LoVo (cell line): ENCODE data around the gene CRKL.
"Not testable (repeated sequence)": the region's sequence is repeated elsewhere in the genome, so short reads cannot be mapped to it uniquely, and the experiment has no call there.

ENCODE experiments used
- DNase-seq: peaks from one replicate; pipeline ENCODE4 v3.0.0-alpha.2; 2016; ENCODE audit warnings: low spot score

CRKL gene

DNA sequence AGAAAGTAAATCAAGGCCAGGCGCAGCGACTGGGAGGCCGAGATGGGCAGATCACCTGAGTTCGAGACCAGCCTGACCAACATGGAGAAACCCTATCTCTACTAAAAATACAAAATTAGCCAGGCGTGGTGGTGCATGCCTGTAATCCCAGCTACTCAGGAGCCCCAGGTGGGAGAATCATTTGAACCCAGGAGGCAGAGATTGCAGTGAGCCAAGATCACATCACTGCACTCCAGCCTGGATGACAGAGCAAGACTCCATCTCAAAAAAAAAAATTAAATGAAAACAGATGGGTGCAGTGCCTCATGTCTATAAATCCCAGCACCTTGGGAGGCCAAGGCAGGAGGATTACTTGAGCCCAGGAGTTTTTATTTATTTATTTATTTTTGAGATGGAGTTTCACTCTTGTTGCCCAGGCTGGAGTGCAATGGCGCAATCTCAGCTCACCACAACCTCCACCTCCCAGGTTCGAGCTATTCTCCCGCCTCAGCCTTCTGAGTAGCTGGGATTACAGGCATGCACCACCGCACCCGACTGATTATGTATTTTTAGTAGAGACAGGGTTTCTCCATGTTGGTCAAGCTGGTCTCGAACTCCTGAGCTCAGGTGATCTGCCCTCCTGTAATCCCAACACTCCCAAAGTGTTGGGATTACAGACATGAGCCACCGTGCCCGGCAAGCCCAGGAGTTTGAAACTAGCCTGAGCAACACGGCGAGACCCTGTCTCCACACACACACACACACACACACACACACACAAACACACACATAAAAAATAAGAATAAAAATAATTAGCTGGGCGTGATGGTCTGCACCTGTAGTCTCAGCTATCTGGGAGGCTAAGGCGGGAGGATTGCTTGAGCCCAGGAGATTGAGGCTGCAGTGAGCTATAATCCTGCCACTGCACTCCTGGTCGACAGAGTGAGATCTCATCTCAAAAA lies 15.8 kb upstream of the CRKL start:
- not testable (repeated sequence) for DNase-seq

DNA sequence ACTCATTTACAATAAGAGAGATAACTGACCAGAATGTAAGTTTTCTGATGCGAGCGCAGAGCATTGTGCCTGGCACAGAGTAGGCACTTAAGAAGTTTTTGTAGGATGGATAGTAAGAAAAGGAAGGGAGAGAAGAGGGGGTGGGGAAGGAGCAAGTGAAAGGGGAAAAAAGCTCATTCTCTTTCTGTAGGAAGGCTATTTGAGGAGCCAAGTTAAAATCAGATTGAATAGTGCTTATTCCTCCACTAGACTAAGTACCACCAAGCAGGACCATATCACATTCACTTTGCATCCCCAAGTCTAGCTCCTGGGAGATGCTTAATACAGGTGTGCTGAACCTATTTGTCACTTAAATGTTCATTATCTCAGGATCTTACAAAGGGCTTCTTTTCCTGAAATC lies 14.1 kb upstream of the CRKL start:
- no peak for DNase-seq

- peak; percentile 47 for DNase-seq
Measured at GRCh38 chr22:20904008-20904979, 12.9 kb upstream of the CRKL start.

- DNase-seq: no peak
Measured at GRCh38 chr22:20904980-20905355, 12.2 kb upstream of the CRKL start.

DNA sequence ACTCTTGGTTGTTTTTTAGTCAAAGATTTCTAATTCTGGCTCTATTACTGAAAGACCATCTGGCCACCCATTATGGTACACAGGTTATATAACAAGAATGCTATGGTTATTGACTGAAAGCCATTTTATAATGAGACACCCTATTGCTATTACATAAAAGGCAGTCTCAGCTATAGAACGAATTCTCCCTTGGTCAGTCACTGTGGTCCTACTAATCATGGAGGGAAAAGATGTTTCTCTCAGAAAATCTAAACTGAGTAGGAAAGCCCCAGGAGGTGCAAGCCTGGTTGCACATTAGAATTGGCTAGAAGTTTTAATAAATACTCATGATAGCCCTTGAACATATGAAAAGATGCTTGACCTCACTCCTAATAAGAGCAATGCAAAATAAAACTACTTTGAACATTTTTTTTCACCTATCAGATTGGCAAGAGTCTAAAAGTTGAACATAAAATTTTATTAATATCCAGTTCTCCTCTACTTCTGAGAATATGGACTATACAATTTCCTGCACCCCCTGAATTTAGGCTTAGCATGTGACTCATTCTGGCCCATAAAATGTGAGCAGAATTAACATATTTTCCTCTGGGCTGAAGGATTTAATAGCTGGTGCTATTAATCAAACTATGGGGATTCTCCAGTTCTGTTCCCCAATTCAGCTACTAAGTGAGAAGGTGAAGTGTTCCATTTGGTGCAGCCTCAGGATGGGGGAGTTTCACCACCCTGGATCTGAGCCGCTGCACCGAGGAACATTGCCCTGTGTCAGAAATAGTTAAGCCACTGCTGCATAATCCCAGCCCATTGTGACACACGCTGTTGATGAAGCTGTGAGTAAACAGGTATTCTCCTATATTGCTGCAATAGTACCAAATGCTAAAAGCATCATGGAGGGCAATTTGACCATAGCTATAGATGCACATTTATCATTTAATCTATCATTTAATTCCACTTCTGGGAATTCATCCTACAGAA lies 11.5 kb upstream of the CRKL start:
- DNase-seq: no peak

GRCh38 chr22:20906387-20906767 lies 10.8 kb upstream of the CRKL start:
- DNase-seq: no peak

DNA sequence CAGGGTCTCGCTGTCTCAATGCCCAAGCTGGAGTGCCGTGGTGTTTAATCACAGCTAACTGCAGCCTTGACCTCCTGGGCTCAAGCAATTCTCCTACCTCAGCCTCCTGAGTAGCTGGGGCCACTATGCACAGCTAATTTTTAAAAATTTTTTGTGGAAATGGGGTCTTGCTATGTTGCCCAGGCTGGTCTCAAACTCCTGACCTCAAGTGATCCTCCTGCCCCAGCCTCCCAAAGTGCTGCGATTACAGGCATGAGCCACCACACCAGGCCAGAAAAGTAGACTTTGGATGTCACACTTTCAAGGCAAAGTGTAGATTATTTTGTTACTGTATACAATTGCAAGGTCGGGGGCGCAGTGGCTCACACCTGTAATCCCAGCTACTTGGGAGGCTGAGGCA lies 8.5 kb upstream of the CRKL start:
- not testable (repeated sequence) for DNase-seq

DNA sequence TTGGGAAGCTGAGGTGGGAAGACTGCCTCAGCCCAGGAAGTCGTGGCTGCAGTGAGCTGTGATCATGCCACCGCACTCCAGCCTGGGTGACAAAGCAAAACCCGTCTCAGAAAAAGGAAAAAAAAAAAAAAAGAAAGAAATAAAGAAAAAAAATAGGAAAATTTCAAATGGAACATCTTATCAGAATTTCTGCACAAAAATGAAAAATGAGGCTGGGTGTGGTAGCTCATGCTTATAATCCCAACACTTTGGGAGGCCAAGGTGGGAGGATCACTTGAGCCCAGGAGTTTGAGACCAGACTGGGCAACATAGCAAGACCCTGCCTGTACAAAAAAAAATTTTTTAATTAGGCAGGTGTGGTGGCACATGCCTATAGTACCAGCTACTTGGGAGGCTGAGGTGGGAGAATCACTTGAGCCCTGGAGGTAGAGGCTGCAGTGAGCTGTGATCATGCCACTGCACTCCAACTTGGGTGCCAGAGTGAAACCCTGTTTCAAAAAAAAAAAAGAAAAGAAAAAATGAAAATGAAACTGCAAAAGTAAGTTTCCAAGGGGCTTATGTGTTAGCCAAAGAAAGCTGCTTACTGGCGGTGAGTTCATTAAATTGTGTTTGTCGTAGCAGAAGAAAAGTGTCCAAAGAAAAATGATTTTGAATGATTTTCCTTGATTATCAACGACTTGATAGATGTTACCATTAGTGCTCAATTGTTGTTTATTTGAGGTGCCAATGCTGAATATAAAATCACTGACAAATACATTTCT lies 7.5 kb upstream of the CRKL start:
- no peak for DNase-seq

DNA sequence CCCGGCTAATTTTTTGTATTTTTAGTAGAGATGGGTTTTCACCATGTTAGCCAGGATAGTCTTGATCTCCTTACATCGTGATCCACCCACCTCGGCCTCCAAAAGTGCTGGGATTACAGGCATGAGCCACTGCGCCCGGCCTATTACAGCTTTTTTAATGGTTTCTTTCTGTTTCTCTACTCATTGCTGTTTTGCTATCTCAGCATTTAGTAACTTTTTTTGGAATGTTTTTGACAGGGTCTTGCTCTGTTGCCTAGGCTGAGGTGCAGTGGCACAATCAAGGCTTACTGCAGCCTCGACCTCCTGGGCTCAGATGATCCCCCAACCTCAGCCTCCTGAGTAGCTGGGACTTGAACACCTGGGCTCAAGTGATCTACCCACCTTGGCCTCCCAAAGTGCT lies 4.7 kb upstream of the CRKL start:
- no peak for DNase-seq

DNA sequence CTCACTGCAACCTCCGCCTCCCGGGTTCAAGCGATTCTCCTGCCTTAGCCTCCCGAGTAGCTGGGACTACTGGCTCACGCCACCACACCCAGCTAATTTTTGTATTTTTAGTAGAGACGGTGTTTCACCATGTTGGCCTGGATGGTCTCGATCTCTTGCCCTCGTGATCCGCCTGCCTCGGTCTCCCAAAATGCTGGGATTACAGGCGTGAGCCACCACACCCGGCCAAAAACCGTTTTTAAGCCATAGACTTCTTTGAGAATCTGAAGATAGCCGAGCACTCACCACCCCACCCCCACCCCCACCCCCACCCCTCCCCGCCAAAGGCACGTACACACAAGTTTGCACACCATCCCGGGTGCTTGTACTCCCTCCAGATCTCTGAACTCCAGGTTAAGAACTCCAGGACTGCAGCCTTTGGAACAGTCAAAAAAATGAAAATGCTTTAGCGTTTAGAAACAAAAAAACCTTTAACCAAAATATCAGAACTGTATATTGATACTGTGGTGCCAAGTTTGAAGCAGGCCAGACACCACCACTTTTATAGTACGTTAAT lies 1.5 kb downstream of the CRKL start:
- DNase-seq: no peak

- no peak for DNase-seq
Measured at GRCh38 chr22:20919718-20920117, 2.5 kb downstream of the CRKL start.

DNA sequence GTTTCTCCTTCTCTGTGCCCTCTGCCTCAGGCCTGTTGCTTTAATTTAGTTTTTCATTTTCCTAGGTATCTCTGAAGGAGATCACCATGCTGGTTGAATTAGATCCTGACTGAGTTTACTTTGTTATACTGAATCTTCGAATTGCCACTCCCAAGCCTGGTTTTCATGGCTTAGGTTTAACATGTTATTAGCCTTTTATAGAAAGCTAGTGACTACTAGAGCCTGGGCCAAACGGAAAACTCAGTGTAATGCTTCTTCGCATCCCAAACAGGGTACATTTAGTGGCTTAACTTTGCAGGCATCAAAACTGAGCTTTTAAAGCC lies 3.6 kb downstream of the CRKL start:
- no peak for DNase-seq

DNA sequence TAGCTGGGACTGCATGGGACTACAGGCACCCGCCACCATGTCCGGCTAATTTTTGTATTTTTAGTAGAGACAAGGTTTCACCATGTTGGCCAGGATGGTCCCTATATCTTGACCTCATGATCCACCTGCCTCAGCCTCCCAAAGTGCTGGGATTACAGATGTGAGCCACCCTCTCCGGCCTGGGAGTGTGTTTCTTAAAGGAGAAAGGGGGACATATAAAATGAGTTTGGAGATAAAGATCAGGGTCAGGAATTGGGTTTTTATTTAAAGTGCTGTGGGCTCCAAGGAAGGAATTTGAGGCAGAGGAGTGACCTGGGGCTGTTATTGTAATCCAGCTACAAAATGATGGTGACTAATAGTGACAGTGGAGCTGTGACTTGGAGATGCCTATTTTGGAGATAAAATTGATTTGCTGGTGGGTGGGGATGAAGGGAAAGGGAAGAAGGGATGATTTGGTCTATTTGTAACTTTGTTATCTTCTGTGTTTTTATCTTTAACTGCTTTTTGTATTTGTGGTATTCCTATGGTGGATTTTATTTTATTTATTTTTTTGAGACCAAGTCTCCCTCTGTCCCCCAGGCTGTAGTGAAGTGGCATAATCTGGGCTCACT lies 5.0 kb downstream of the CRKL start:
- no peak for DNase-seq

GRCh38 chr22:20926243-20926642 lies 9.0 kb downstream of the CRKL start:
- DNase-seq: no peak

DNA sequence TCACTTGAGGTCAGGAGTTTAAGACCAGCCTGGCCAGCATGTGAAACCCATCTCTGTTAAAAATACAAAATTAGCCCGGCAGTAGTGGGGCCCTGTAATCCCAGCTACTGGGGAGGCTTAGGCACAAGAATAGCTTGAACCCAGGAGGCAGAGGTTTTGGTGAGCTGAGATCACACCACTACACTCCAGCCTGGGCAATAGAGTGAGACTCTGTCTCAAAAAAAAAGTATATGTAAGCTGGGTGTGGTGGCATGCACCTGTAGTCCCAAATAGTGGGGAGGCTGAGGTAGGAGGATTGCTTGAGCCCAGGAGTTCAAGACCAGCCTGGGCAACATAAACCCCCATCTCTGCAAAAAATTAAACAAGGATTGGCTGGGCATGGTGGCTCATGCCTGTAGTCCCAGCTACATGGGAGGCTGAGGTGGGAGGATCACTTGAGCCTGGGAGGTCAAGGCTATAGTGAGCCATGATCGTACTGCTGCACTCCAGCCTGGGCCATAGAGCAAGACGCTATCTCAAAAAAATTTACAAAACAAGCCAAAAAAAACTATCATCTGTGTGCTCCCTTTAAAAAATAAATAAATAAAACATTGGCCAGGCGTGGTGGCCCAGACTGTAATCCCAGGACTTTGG lies 10.8 kb downstream of the CRKL start:
- DNase-seq: no peak

GRCh38 chr22:20928573-20928967 lies 11.4 kb downstream of the CRKL start:
- DNase-seq: no peak

DNA sequence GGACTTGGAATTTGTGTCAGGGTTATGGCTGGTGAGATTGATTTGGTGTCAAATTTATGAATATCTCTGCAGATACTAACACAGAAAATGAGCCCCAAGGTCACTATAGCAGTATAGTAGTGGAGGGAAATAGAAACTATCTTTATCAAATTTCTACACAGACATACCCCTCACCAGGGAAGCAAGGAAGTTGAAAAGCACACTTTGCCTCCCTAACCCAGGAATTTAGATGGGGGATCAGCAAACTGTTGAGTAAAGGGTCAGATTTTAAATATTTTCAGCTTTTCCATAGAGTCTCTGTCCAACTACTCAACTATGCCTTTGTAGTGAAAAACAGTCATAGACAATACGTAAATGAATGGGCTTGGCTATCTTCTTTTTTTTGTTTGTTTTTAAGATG lies 12.8 kb downstream of the CRKL start:
- no peak for DNase-seq

- not testable (repeated sequence) for DNase-seq
Measured at GRCh38 chr22:20930435-20930834, 13.2 kb downstream of the CRKL start.

DNA sequence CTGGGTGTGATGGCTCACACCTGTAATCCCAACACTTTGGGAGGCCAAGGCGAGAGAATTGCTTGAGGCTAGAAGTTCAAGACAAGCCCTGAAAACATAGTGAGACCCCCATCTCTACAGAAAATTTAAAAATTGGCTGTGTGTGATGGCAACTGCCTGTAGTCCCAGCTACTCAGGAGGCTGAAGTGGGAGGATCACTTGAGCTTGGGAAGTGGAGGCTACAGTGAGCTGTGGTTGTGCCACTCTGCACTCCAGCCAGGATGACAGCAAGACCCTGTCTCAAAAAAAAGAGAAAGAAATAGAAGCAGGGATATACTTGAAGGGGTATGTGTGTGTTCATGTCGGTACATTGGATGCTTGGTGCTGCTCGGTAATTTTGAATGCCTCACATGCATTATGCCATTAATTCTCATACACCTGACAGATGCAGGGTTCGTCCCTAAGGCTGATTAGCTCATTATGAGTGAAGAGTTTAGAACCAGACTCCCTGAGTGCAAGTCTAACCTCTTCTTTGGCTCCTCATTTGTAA lies 14.0 kb downstream of the CRKL start:
- DNase-seq: no peak

- DNase-seq: no peak
Measured at GRCh38 chr22:20933910-20934309, 16.7 kb downstream of the CRKL start.
